Thoracic aorta (tissue), 2 donors: ENCODE results near the gene TSEN2. TPM values are rescaled to one million over a fixed set of nuclear protein-coding genes. Genes with fewer than 3 reads are reported as not detected.

Experiments used
- ATAC-seq: fragments of 150-250 bp; one replicate; pipeline ENCODE4 v1.8.0; 2017; ENCODE audit warnings: low read depth; ENCODE audit not compliant: insufficient number of reproducible peaks, low FRiP score
- DNase-seq: peaks from one replicate; pipeline ENCODE4 v3.0.0-alpha.2; 2020; ENCODE audit warnings: low spot score
- H3K27ac ChIP-seq, 2 donors: fragments of 200-600 bp; sonication (generic); 1 replicate in 1 of 2; 2 replicates in 1 of 2; pipeline ENCODE4 v1.5.1; 2016; ENCODE audit warnings: mild to moderate bottlenecking in 2 of 2, moderate library complexity in 2 of 2
- H3K27me3 ChIP-seq: fragments of 200-600 bp; sonication (generic); replicated peaks from 2 replicates; pipeline ENCODE4 v1.6.0; 2016; ENCODE audit warnings: mild to moderate bottlenecking; ENCODE audit not compliant: insufficient read depth
- H3K36me3 ChIP-seq: fragments of 200-600 bp; sonication (generic); one replicate; pipeline ENCODE4 v1.5.1; 2016
- H3K4me1 ChIP-seq, 2 donors: fragments of 200-600 bp; sonication (generic); 1 replicate in 1 of 2; 2 replicates in 1 of 2; pipeline versions ENCODE4 v1.5.1 to v1.6.0; 2016; ENCODE audit warnings: low read depth in 2 of 2, mild to moderate bottlenecking in 1 of 2; ENCODE audit not compliant: control insufficient read depth in 1 of 2
- H3K4me3 ChIP-seq: fragments of 200-600 bp; sonication (generic); 2 replicates; pipeline ENCODE4 v1.5.1; 2016; ENCODE audit warnings: mild to moderate bottlenecking
- H3K9me3 ChIP-seq: fragments of 200-600 bp; sonication (generic); 2 replicates; pipeline ENCODE4 v1.5.1; 2016
- CTCF ChIP-seq: fragments of 200-600 bp; sonication (generic); IDR thresholded peaks from one replicate; pipeline ENCODE4 v1.5.1; 2019; ENCODE audit warnings: antibody characterized with exemption
- total RNA-seq, 2 donors: library from RNA; depleted of rRNA; stranded (reverse); fragments of >200 nt; gene quantifications; one replicate each; pipeline versions ENCODE4 v1.1.0 to v1.2.3, GENCODE V29; 2016

The TSEN2 gene
- total RNA-seq, 2 donors from 2014 or later, result 17.8 to 31.5 TPM

DNA sequence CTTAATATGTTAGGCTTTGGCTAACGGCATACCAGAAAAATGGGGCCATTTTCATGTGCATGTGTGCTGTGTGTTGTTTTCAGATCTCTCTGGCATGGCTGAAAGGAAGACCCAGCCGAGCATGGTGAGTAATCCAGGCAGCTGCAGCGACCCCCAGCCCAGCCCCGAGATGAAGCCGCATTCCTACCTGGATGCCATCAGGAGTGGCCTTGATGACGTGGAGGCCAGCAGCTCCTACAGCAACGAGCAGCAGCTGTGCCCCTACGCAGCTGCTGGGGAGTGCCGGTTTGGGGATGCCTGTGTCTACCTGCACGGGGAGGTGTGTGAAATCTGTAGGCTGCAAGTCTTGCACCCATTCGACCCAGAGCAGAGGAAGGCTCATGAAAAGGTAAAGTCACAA lies 87.7 kb downstream of the TSEN2 start:
- no peak for TF ChIP-seq CTCF
- no peak overlapping the region for H3K4me3 ChIP-seq
- H3K27ac ChIP-seq, result no peak overlapping the region
- ATAC-seq, result no peak
- DNase-seq, result no peak
- H3K4me1 ChIP-seq, result no peaks in the 10 kb centered on the region
- H3K36me3 ChIP-seq, result peaks cover 67% of the 10 kb centered on the region
- H3K9me3 ChIP-seq, result no peaks in the 10 kb centered on the region
- H3K27me3 ChIP-seq, result no peaks in the 10 kb centered on the region

DNA sequence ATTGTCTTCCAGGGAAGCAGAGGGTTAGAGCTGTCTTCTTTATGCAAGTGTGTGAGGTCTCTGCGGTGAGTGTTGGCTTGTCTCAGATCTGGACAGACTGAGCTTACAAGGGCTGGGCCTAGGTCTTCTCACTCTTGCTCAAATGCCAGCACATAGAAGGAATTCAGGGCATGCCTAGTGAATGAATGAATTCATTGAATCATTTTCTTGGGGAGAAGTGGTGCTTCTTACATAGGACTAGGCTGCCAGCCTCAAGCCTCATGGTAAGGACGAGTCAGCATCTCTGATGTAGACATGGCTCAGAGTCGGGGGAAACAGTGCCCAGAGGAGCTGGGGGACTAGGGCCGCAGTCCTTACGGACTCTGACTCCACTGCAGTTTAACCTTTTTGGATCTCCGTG lies 89.9 kb downstream of the TSEN2 start:
- Histone ChIP-seq H3K36me3 (peaks cover 77% of the 10 kb centered on the region), H3K4me1 (no peaks in the 10 kb centered on the region), H3K9me3 (no peaks in the 10 kb centered on the region), H3K27me3 (no peaks in the 10 kb centered on the region), H3K27ac (no peak overlapping the region), H3K4me3 (no peak overlapping the region)
- TF ChIP-seq CTCF, result no peak
- ATAC-seq (no peak), DNase-seq (no peak)

- peaks cover 78% of the 10 kb centered on the region for H3K36me3 ChIP-seq
- no peak for TF ChIP-seq CTCF
Observed at GRCh38 chr3:12574661-12575060, 90.4 kb downstream of the TSEN2 start.

DNA sequence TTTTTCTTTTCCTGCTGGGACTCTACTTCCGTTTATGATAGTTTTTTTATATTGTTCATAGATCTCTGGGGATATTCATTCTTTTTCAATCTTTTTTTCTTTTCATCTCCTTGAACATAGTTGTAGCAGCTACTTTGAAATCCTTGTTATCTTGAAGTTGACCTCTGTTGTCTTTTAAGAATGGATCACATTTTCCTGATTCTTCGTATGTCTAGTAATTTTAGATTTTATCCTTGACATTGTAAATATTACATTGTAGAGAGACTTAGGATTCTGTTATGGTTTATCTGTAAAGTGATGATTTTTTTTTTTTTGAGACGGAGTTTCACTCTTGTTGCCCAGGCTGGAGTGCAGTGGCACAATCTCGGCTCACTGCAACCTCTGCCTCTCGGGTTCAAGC lies 93.1 kb downstream of the TSEN2 start:
- Histone ChIP-seq H3K4me1 (no peaks in the 10 kb centered on the region), H3K27me3 (no peaks in the 10 kb centered on the region), H3K4me3 (no peak overlapping the region), H3K9me3 (no peaks in the 10 kb centered on the region), H3K27ac (no peak overlapping the region), H3K36me3 (peaks cover 77% of the 10 kb centered on the region)
- DNase-seq (no peak), ATAC-seq (no peak)
- no peak for TF ChIP-seq CTCF

More at GRCh38 chr3:12574661-12575060, 90.4 kb downstream of the TSEN2 start:
- H3K4me3 ChIP-seq, result no peak overlapping the region
- ATAC-seq (no peak), DNase-seq (no peak)
- H3K9me3 ChIP-seq, result no peaks in the 10 kb centered on the region
- no peaks in the 10 kb centered on the region for H3K4me1 ChIP-seq
- no peaks in the 10 kb centered on the region for H3K27me3 ChIP-seq
- no peak overlapping the region for H3K27ac ChIP-seq

DNA sequence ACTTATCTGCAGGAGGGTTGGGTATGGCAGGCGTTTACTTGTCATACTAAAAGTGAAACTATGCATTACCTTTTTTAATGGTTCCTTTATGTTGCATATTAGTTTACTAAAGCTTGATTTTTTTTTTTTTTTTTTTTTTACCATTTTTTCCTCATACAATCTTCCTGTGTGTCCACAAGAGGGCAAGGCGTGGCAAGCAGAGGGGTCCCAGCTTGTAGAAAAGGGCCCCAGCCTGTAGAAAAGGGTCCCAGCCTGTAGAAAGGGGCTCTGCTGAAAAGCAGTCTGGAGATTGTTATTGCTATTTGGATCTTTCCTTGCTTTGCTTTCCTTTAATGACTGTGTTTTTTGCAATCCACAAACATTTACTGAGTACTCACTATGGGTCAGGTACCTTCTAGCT lies 94.5 kb downstream of the TSEN2 start:
- TF ChIP-seq CTCF, result no peak
- H3K36me3 ChIP-seq, result peaks cover 77% of the 10 kb centered on the region
- no peak overlapping the region for H3K4me3 ChIP-seq

More for the DNA sequence above, 94.5 kb downstream of the TSEN2 start:
- Histone ChIP-seq H3K27me3 (no peaks in the 10 kb centered on the region), H3K27ac (no peak overlapping the region), H3K9me3 (no peaks in the 10 kb centered on the region), H3K4me1 (no peaks in the 10 kb centered on the region)
- no peak for ATAC-seq
- DNase-seq, result no peak
